ENCODE data around the gene LRRTM4.
"Not testable (repeated sequence)": the region's sequence is repeated elsewhere in the genome, so short reads cannot be mapped to it uniquely, and the experiment has no call there.

LRRTM4 gene

GRCh38 chr2:77185052-77185451 is 337.1 kb downstream of the LRRTM4 start:
- ATAC-seq (replicated peaks; ENCODE audit: extremely low read depth, poor library complexity, severe bottlenecking) (no peak), DNase-seq (ENCODE audit: low spot score in 2 of 2) (no peak)
- Mint-ChIP-seq H3K36me3 (ENCODE audit: insufficient read depth) (peaks cover 1% of the 10 kb centered on the region), H3K4me3 (no peak overlapping the region), H3K9me3 (peaks cover 21% of the 10 kb centered on the region), H3K27me3 (no peaks in the 10 kb centered on the region), H3K27ac (ENCODE audit: low read depth) (no peak overlapping the region), H3K4me1 (no peaks in the 10 kb centered on the region)

- Mint-ChIP-seq H3K4me3 (no peak overlapping the region), H3K9me3 (peaks cover 17% of the 10 kb centered on the region), H3K36me3 (ENCODE audit: insufficient read depth) (no peaks in the 10 kb centered on the region), H3K27me3 (no peaks in the 10 kb centered on the region), H3K4me1 (no peaks in the 10 kb centered on the region), H3K27ac (ENCODE audit: low read depth) (no peak overlapping the region)
- ATAC-seq (replicated peaks; ENCODE audit: extremely low read depth, poor library complexity, severe bottlenecking) (no peak), DNase-seq (ENCODE audit: low spot score in 2 of 2) (no peak)
These were observed 342.9 kb downstream of the LRRTM4 start for GRCh38 chr2:77179297-77179696.

GRCh38 chr2:77175266-77175780 is 346.9 kb downstream of the LRRTM4 start:
- H3K27ac Mint-ChIP-seq (ENCODE audit: low read depth); H3K27me3 Mint-ChIP-seq; H3K36me3 Mint-ChIP-seq (ENCODE audit: insufficient read depth); DNase-seq (ENCODE audit: low spot score in 2 of 2); H3K4me1 Mint-ChIP-seq; ATAC-seq (replicated peaks; ENCODE audit: extremely low read depth, poor library complexity, severe bottlenecking); H3K4me3 Mint-ChIP-seq: not testable (repeated sequence)
- H3K9me3 Mint-ChIP-seq: peaks cover 23% of the 10 kb centered on the region

- H3K27ac Mint-ChIP-seq (ENCODE audit: low read depth): no peak overlapping the region
- H3K4me3 Mint-ChIP-seq: no peak overlapping the region
- no peaks in the 10 kb centered on the region for H3K4me1 Mint-ChIP-seq
- H3K9me3 Mint-ChIP-seq: peaks cover 35% of the 10 kb centered on the region
- H3K36me3 Mint-ChIP-seq (ENCODE audit: insufficient read depth): no peaks in the 10 kb centered on the region
- ATAC-seq (replicated peaks; ENCODE audit: extremely low read depth, poor library complexity, severe bottlenecking) (no peak), DNase-seq (ENCODE audit: low spot score in 2 of 2) (no peak)
- no peaks in the 10 kb centered on the region for H3K27me3 Mint-ChIP-seq
These were observed 352.8 kb downstream of the LRRTM4 start for GRCh38 chr2:77169426-77169825.

- H3K36me3 Mint-ChIP-seq (ENCODE audit: insufficient read depth); H3K4me1 Mint-ChIP-seq; ATAC-seq (replicated peaks; ENCODE audit: extremely low read depth, poor library complexity, severe bottlenecking); H3K27me3 Mint-ChIP-seq; DNase-seq (ENCODE audit: low spot score in 2 of 2); H3K27ac Mint-ChIP-seq (ENCODE audit: low read depth); H3K4me3 Mint-ChIP-seq: not testable (repeated sequence)
- H3K9me3 Mint-ChIP-seq: peaks cover 33% of the 10 kb centered on the region
These were observed 358.2 kb downstream of the LRRTM4 start for GRCh38 chr2:77164021-77164420.

- Mint-ChIP-seq H3K27me3 (no peaks in the 10 kb centered on the region), H3K36me3 (ENCODE audit: insufficient read depth) (peaks cover 2% of the 10 kb centered on the region), H3K4me1 (no peaks in the 10 kb centered on the region), H3K4me3 (no peak overlapping the region), H3K9me3 (peaks cover 34% of the 10 kb centered on the region), H3K27ac (ENCODE audit: low read depth) (no peak overlapping the region)
- ATAC-seq (replicated peaks; ENCODE audit: extremely low read depth, poor library complexity, severe bottlenecking) (no peak), DNase-seq (ENCODE audit: low spot score in 2 of 2) (no peak)
These were observed 361.2 kb downstream of the LRRTM4 start for GRCh38 chr2:77161009-77161408.

GRCh38 chr2:77156599-77156998 is 365.6 kb downstream of the LRRTM4 start:
- DNase-seq (ENCODE audit: low spot score in 2 of 2) (no peak), ATAC-seq (replicated peaks; ENCODE audit: extremely low read depth, poor library complexity, severe bottlenecking) (no peak)
- no peaks in the 10 kb centered on the region for H3K27me3 Mint-ChIP-seq
- peaks cover 2% of the 10 kb centered on the region for H3K36me3 Mint-ChIP-seq (ENCODE audit: insufficient read depth)
- H3K4me1 Mint-ChIP-seq: no peaks in the 10 kb centered on the region
- no peak overlapping the region for H3K27ac Mint-ChIP-seq (ENCODE audit: low read depth)
- H3K4me3 Mint-ChIP-seq: no peak overlapping the region
- peaks cover 27% of the 10 kb centered on the region for H3K9me3 Mint-ChIP-seq

- DNase-seq (ENCODE audit: low spot score in 2 of 2) (no peak), ATAC-seq (replicated peaks; ENCODE audit: extremely low read depth, poor library complexity, severe bottlenecking) (no peak)
- H3K27ac Mint-ChIP-seq (ENCODE audit: low read depth): no peak overlapping the region
- H3K27me3 Mint-ChIP-seq: no peaks in the 10 kb centered on the region
- H3K36me3 Mint-ChIP-seq (ENCODE audit: insufficient read depth): peaks cover 2% of the 10 kb centered on the region
- H3K4me3 Mint-ChIP-seq: no peak overlapping the region
- peaks cover 28% of the 10 kb centered on the region for H3K9me3 Mint-ChIP-seq
- no peaks in the 10 kb centered on the region for H3K4me1 Mint-ChIP-seq
These were observed 366.7 kb downstream of the LRRTM4 start for GRCh38 chr2:77155511-77155910.

- H3K27ac Mint-ChIP-seq (ENCODE audit: low read depth): no peak overlapping the region
- H3K4me1 Mint-ChIP-seq: no peaks in the 10 kb centered on the region
- no peak for DNase-seq (ENCODE audit: low spot score in 2 of 2)
- ATAC-seq (replicated peaks; ENCODE audit: extremely low read depth, poor library complexity, severe bottlenecking): no peak
- H3K36me3 Mint-ChIP-seq (ENCODE audit: insufficient read depth): peaks cover 1% of the 10 kb centered on the region
- H3K9me3 Mint-ChIP-seq: peaks cover 34% of the 10 kb centered on the region
- H3K27me3 Mint-ChIP-seq: no peaks in the 10 kb centered on the region
- H3K4me3 Mint-ChIP-seq: no peak overlapping the region
These were observed 372.6 kb downstream of the LRRTM4 start for GRCh38 chr2:77149565-77149964.

- Mint-ChIP-seq H3K36me3 (ENCODE audit: insufficient read depth) (peaks cover 1% of the 10 kb centered on the region), H3K9me3 (peaks cover 28% of the 10 kb centered on the region), H3K4me1 (no peaks in the 10 kb centered on the region), H3K27ac (ENCODE audit: low read depth) (no peak overlapping the region), H3K4me3 (no peak overlapping the region), H3K27me3 (no peaks in the 10 kb centered on the region)
- ATAC-seq (replicated peaks; ENCODE audit: extremely low read depth, poor library complexity, severe bottlenecking) (no peak), DNase-seq (ENCODE audit: low spot score in 2 of 2) (no peak)
These were observed 375.0 kb downstream of the LRRTM4 start for GRCh38 chr2:77147153-77147552.

- DNase-seq (ENCODE audit: low spot score in 2 of 2) (no peak), ATAC-seq (replicated peaks; ENCODE audit: extremely low read depth, poor library complexity, severe bottlenecking) (no peak)
- no peak overlapping the region for H3K27ac Mint-ChIP-seq (ENCODE audit: low read depth)
- no peaks in the 10 kb centered on the region for H3K27me3 Mint-ChIP-seq
- H3K4me3 Mint-ChIP-seq: no peak overlapping the region
- H3K36me3 Mint-ChIP-seq (ENCODE audit: insufficient read depth): peaks cover 1% of the 10 kb centered on the region
- H3K9me3 Mint-ChIP-seq: peaks cover 15% of the 10 kb centered on the region
- H3K4me1 Mint-ChIP-seq: no peaks in the 10 kb centered on the region
These were observed 377.4 kb downstream of the LRRTM4 start for GRCh38 chr2:77144772-77145171.

- H3K4me1 Mint-ChIP-seq: no peaks in the 10 kb centered on the region
- no peak overlapping the region for H3K4me3 Mint-ChIP-seq
- H3K9me3 Mint-ChIP-seq: peaks cover 18% of the 10 kb centered on the region
- H3K27ac Mint-ChIP-seq (ENCODE audit: low read depth): no peak overlapping the region
- DNase-seq (ENCODE audit: low spot score in 2 of 2): no peak
- no peaks in the 10 kb centered on the region for H3K36me3 Mint-ChIP-seq (ENCODE audit: insufficient read depth)
- no peak for ATAC-seq (replicated peaks; ENCODE audit: extremely low read depth, poor library complexity, severe bottlenecking)
- no peaks in the 10 kb centered on the region for H3K27me3 Mint-ChIP-seq
These were observed 380.0 kb downstream of the LRRTM4 start for GRCh38 chr2:77142141-77142540.

GRCh38 chr2:77128479-77128878 is 393.7 kb downstream of the LRRTM4 start:
- H3K27me3 Mint-ChIP-seq; H3K4me1 Mint-ChIP-seq; ATAC-seq (replicated peaks; ENCODE audit: extremely low read depth, poor library complexity, severe bottlenecking); H3K4me3 Mint-ChIP-seq; H3K27ac Mint-ChIP-seq (ENCODE audit: low read depth); DNase-seq (ENCODE audit: low spot score in 2 of 2); H3K36me3 Mint-ChIP-seq (ENCODE audit: insufficient read depth): not testable (repeated sequence)
- H3K9me3 Mint-ChIP-seq: peaks cover 18% of the 10 kb centered on the region

- Mint-ChIP-seq H3K36me3 (ENCODE audit: insufficient read depth) (peaks cover 2% of the 10 kb centered on the region), H3K9me3 (peaks cover 13% of the 10 kb centered on the region), H3K4me3 (no peak overlapping the region), H3K4me1 (no peaks in the 10 kb centered on the region), H3K27me3 (no peaks in the 10 kb centered on the region), H3K27ac (ENCODE audit: low read depth) (no peak overlapping the region)
- ATAC-seq (replicated peaks; ENCODE audit: extremely low read depth, poor library complexity, severe bottlenecking): no peak
- no peak for DNase-seq (ENCODE audit: low spot score in 2 of 2)
These were observed 394.8 kb downstream of the LRRTM4 start for GRCh38 chr2:77127345-77127744.
